Measurements from ENCODE around the gene KCND3.

Gene KCND3

GRCh38 chr1:111987502-111987901, 2.0 kb downstream of the KCND3 start:
- DNase-seq (ENCODE audit: low read depth, low spot score) = no peak
- H3K4me3 ChIP-seq (ENCODE audit: low read depth, low read length) = no peak overlapping the region
- no peak for TF ChIP-seq CTCF (IDR thresholded peaks at IDR 0.05; ENCODE audit: insufficient read depth, low read length, missing control alignments)
- ChIA-PET CTCF (no interaction called here), POLR2A (no interaction called here)

GRCh38 chr1:111983500-111983899, 6.0 kb downstream of the KCND3 start:
- no peak for TF ChIP-seq CTCF (IDR thresholded peaks at IDR 0.05; ENCODE audit: insufficient read depth, low read length, missing control alignments)
- POLR2A ChIA-PET = no interaction called here
- no peak overlapping the region for H3K4me3 ChIP-seq (ENCODE audit: low read depth, low read length)
- no peak for DNase-seq (ENCODE audit: low read depth, low spot score)
- CTCF ChIA-PET = no interaction called here

DNA sequence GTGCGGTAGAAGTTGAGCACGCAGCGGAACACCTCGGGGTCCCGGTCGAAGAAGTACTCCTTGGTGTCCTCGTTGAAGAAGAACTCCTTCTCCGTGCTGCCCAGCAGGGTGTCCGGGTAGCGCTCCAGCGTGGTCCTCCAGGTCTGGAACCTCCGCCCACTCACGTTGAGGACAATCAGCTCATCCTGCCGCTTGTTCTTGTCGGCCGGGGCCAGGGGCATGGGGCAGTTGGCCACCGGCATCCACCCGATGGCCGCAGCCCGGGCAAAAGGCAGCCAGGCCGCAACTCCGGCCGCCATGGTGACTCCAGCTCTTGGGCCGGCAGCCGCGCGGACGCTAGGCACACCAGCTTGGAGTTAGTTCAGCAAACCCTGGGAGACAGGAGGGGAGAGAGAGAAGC, 7.0 kb downstream of the KCND3 start:
- H3K4me3 ChIP-seq (ENCODE audit: low read depth, low read length) = no peak overlapping the region
- no peak for DNase-seq (ENCODE audit: low read depth, low spot score)
- CTCF ChIA-PET = no interaction called here
- TF ChIP-seq CTCF (IDR thresholded peaks at IDR 0.05; ENCODE audit: insufficient read depth, low read length, missing control alignments) = no peak
- POLR2A ChIA-PET = no interaction called here

DNA sequence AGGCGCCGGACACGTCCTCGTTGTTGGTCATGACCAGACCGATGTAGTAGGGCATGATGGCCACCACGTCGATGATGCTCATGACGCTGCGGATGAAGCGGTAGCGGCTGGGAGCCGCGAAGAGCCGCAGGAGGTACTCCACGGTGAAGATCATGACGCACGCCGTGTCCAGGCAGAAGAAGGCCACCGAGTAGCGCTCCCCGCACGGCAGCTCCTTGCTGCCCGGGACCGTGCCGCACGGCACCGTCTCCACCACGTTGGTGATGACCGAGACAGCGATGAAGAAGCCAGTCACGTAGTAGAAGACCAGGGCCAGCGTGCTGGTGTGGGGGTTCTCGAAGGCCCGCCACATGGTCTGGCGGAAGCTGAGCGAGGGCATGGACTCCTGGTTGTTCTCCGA, 7.6 kb downstream of the KCND3 start:
- ChIA-PET POLR2A (no interaction called here), CTCF (no interaction called here)
- TF ChIP-seq CTCF (IDR thresholded peaks at IDR 0.05; ENCODE audit: insufficient read depth, low read length, missing control alignments) = no peak
- DNase-seq (ENCODE audit: low read depth, low spot score) = no peak
- H3K4me3 ChIP-seq (ENCODE audit: low read depth, low read length) = no peak overlapping the region

GRCh38 chr1:111981090-111981489, 8.4 kb downstream of the KCND3 start:
- CTCF ChIA-PET = no interaction called here
- no peak for DNase-seq (ENCODE audit: low read depth, low spot score)
- no peak overlapping the region for H3K4me3 ChIP-seq (ENCODE audit: low read depth, low read length)
- POLR2A ChIA-PET = no interaction called here
- no peak for TF ChIP-seq CTCF (IDR thresholded peaks at IDR 0.05; ENCODE audit: insufficient read depth, low read length, missing control alignments)

GRCh38 chr1:111980686-111981085, 8.8 kb downstream of the KCND3 start:
- CTCF ChIA-PET = no interaction called here
- POLR2A ChIA-PET = no interaction called here
- no peak overlapping the region for H3K4me3 ChIP-seq (ENCODE audit: low read depth, low read length)
- no peak for TF ChIP-seq CTCF (IDR thresholded peaks at IDR 0.05; ENCODE audit: insufficient read depth, low read length, missing control alignments)
- no peak for DNase-seq (ENCODE audit: low read depth, low spot score)

Data from AG04449 (cell line).